Neural progenitor cell (in vitro differentiated cells): ENCODE measurements around the gene DYSF.

Experiments used
- EZH2 ChIP-seq: fragments of 200-600 bp; sonication (generic); IDR thresholded peaks from 2 replicates; pipeline ENCODE4 v1.6.1; 2017; ENCODE audit warnings: antibody characterized with exemption, mild to moderate bottlenecking, moderate library complexity
- EZH2phosphoT487 ChIP-seq: fragments of 200-600 bp; sonication (generic); IDR thresholded peaks from 2 replicates; pipeline ENCODE4 v1.6.1; 2017; ENCODE audit warnings: antibody characterized with exemption
- TF ChIP-seq, protein P1 (sequence below): fragments of 200-600 bp; sonication (generic); IDR thresholded peaks from 2 replicates; pipeline ENCODE4 v1.5.1; 2017; ENCODE audit warnings: antibody characterized with exemption, mild to moderate bottlenecking

DNA sequence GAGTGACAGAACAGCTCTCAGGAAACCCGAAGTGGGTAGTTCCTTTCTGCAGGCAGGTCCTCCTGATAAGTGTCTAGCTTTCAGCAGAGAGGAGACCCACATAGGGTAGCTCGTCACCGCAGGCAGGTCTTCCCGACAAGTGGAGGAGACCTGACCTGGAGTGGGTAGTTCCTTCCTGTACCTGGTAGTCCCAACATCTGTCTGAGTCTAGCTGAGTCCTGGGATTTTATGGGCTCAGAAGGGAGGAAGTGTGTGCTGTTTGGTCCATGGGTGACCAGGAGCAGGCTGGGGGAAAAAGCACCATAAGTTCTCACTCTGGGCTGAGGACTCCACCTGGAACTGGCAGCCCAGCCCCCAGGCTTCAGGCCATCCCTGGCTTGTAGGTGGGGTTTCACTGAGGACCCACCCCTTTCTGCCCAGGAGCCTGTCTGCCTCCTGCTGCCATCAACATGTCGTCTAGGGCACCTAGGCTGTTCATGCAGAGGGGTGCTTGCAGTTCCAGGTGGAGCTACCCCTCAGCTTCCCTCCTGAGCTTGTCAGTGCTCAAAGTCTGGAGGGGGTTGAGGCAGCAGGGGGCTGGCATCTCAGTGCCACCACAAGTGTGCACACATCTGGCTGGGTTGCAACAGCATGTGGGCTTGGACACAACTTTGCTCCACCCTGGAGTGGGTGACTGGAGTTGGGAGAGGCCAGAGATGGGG lies 9.4 kb downstream of the DYSF start:
- no peak for TF ChIP-seq EZH2
- no peak for TF ChIP-seq EZH2phosphoT487
- TF ChIP-seq, protein P1, sequence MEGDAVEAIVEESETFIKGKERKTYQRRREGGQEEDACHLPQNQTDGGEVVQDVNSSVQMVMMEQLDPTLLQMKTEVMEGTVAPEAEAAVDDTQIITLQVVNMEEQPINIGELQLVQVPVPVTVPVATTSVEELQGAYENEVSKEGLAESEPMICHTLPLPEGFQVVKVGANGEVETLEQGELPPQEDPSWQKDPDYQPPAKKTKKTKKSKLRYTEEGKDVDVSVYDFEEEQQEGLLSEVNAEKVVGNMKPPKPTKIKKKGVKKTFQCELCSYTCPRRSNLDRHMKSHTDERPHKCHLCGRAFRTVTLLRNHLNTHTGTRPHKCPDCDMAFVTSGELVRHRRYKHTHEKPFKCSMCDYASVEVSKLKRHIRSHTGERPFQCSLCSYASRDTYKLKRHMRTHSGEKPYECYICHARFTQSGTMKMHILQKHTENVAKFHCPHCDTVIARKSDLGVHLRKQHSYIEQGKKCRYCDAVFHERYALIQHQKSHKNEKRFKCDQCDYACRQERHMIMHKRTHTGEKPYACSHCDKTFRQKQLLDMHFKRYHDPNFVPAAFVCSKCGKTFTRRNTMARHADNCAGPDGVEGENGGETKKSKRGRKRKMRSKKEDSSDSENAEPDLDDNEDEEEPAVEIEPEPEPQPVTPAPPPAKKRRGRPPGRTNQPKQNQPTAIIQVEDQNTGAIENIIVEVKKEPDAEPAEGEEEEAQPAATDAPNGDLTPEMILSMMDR = no peak
